ENCODE data around the gene TMCC3. TPM values are rescaled to one million over a fixed set of nuclear protein-coding genes. Genes with fewer than 3 reads are reported as not detected.

The TMCC3 gene
- polyA plus RNA-seq, 1 donor from 2014 or later: 1.9 TPM

DNA sequence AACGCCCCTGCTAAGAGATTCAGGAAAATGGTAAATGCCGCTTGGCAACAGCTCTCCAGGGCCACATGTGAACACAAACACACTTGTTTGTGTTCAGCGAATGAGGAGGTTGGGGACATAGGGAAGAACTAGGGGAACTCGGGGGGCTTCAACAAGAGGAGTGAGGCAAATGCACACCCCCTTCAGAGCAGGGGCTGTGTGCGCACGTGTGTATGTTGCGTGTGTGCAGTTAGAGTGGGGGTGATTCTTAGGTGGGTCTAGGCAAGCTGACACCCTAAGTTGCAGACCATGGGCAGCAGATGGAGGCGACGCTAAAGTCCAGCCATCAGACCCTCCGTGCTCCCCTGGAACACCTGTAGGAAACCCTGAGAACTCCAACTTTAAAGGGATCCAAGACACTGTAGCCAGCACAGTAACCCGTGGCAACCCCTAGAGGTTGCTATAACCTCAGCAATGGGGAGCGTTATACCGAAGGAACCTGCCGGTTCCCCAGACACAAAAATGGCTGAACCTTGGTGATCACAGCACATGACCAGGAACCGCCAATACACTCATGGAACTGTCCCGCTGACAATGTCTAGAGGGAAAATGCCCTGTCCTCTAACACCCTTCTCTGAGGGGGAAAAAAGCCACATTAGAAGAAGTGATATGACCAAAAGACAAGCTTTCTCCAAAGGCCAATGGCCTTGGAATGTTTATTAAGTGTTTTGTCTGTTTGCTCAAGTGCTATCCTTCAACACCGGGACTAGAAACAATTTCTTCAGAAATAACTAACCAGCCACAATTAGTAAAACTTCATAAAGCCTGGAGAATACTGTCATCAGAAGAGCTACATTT, 104.2 kb downstream of the TMCC3 start:
- Histone ChIP-seq H3K27ac (ENCODE audit: low read length) (no peak overlapping the region), H4K20me1 (ENCODE audit: insufficient read depth) (no peaks in the 10 kb centered on the region), H3K27me3 (ENCODE audit: insufficient read depth, low read depth, low read length) (no peaks in the 10 kb centered on the region), H3K9me2 (ENCODE audit: insufficient read depth, low read length) (no peaks in the 10 kb centered on the region), H3F3A (ENCODE audit: insufficient read depth, low read length, poor library complexity, severe bottlenecking) (no peaks in the 10 kb centered on the region), H3K9ac (ENCODE audit: low read length) (no peak overlapping the region), H3K4me2 (ENCODE audit: low read length) (no peak overlapping the region), H3K79me2 (replicated peaks; ENCODE audit: insufficient read depth, low read length) (no peaks in the 10 kb centered on the region), H3K36me3 (ENCODE audit: insufficient read depth, low read length) (no peaks in the 10 kb centered on the region), H3K4me3 (ENCODE audit: low read length) (no peak overlapping the region), H2AFZ (ENCODE audit: low read depth, low read length) (no peak overlapping the region), H3K9me3 (ENCODE audit: low read length) (no peaks in the 10 kb centered on the region)
- no peak for TF ChIP-seq EP300 (conservative IDR thresholded peaks at IDR 0.05; ENCODE audit: poor library complexity, severe bottlenecking)
- TF ChIP-seq, protein P1, sequence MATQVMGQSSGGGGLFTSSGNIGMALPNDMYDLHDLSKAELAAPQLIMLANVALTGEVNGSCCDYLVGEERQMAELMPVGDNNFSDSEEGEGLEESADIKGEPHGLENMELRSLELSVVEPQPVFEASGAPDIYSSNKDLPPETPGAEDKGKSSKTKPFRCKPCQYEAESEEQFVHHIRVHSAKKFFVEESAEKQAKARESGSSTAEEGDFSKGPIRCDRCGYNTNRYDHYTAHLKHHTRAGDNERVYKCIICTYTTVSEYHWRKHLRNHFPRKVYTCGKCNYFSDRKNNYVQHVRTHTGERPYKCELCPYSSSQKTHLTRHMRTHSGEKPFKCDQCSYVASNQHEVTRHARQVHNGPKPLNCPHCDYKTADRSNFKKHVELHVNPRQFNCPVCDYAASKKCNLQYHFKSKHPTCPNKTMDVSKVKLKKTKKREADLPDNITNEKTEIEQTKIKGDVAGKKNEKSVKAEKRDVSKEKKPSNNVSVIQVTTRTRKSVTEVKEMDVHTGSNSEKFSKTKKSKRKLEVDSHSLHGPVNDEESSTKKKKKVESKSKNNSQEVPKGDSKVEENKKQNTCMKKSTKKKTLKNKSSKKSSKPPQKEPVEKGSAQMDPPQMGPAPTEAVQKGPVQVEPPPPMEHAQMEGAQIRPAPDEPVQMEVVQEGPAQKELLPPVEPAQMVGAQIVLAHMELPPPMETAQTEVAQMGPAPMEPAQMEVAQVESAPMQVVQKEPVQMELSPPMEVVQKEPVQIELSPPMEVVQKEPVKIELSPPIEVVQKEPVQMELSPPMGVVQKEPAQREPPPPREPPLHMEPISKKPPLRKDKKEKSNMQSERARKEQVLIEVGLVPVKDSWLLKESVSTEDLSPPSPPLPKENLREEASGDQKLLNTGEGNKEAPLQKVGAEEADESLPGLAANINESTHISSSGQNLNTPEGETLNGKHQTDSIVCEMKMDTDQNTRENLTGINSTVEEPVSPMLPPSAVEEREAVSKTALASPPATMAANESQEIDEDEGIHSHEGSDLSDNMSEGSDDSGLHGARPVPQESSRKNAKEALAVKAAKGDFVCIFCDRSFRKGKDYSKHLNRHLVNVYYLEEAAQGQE (IDR thresholded peaks at IDR 0.05; ENCODE audit: borderline replicate concordance): no peak
- TF ChIP-seq SMC3 (conservative IDR thresholded peaks at IDR 0.05; ENCODE audit: poor library complexity): peak; percentile 92
- TF ChIP-seq, protein P2, sequence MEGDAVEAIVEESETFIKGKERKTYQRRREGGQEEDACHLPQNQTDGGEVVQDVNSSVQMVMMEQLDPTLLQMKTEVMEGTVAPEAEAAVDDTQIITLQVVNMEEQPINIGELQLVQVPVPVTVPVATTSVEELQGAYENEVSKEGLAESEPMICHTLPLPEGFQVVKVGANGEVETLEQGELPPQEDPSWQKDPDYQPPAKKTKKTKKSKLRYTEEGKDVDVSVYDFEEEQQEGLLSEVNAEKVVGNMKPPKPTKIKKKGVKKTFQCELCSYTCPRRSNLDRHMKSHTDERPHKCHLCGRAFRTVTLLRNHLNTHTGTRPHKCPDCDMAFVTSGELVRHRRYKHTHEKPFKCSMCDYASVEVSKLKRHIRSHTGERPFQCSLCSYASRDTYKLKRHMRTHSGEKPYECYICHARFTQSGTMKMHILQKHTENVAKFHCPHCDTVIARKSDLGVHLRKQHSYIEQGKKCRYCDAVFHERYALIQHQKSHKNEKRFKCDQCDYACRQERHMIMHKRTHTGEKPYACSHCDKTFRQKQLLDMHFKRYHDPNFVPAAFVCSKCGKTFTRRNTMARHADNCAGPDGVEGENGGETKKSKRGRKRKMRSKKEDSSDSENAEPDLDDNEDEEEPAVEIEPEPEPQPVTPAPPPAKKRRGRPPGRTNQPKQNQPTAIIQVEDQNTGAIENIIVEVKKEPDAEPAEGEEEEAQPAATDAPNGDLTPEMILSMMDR (IDR thresholded peaks at IDR 0.05; ENCODE audit: poor library complexity, severe bottlenecking): peak; percentile 86
- no peak for TF ChIP-seq POLR2AphosphoS5 (IDR thresholded peaks at IDR 0.05)
- no peak for TF ChIP-seq EZH2 (IDR thresholded peaks at IDR 0.05; ENCODE audit: borderline replicate concordance, insufficient read depth, low read length, poor library complexity, severe bottlenecking)
- peak; percentile 95 for TF ChIP-seq RAD21 (conservative IDR thresholded peaks at IDR 0.05)
- no peak for TF ChIP-seq MXI1 (conservative IDR thresholded peaks at IDR 0.05; ENCODE audit: poor library complexity, severe bottlenecking)
- TF ChIP-seq TAF1 (IDR thresholded peaks at IDR 0.05; ENCODE audit: low read depth): no peak

DNA sequence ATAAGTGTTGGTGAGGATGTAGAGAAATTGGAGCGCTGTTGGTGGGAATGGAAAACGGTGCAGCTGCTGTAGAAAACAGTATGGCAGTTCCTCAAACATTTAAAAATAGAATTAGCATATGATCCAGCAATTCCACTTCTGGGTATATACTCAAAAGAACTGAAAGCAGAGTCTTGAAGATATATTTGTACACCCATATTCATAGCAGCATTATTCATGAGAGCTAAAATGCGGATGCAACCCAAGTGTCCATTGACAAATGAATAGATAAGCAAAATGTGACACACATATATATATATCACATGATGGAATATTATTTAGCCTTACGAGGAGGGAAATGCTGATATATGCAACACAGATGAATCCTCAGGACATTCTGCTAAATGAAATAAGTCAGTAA, 106.0 kb downstream of the TMCC3 start:
- Histone ChIP-seq H2AFZ (ENCODE audit: low read depth, low read length) (no peak overlapping the region), H3K9me3 (ENCODE audit: low read length) (no peaks in the 10 kb centered on the region), H3K4me3 (ENCODE audit: low read length) (no peak overlapping the region), H3K27ac (ENCODE audit: low read length) (no peak overlapping the region), H3K36me3 (ENCODE audit: insufficient read depth, low read length) (no peaks in the 10 kb centered on the region), H4K20me1 (ENCODE audit: insufficient read depth) (no peaks in the 10 kb centered on the region), H3K9me2 (ENCODE audit: insufficient read depth, low read length) (no peaks in the 10 kb centered on the region), H3K79me2 (replicated peaks; ENCODE audit: insufficient read depth, low read length) (no peaks in the 10 kb centered on the region), H3K4me2 (ENCODE audit: low read length) (no peak overlapping the region), H3K9ac (ENCODE audit: low read length) (no peak overlapping the region), H3F3A (ENCODE audit: insufficient read depth, low read length, poor library complexity, severe bottlenecking) (no peaks in the 10 kb centered on the region), H3K27me3 (ENCODE audit: insufficient read depth, low read depth, low read length) (no peaks in the 10 kb centered on the region)
- TF ChIP-seq EZH2 (IDR thresholded peaks at IDR 0.05; ENCODE audit: borderline replicate concordance, insufficient read depth, low read length, poor library complexity, severe bottlenecking) (no peak), MXI1 (conservative IDR thresholded peaks at IDR 0.05; ENCODE audit: poor library complexity, severe bottlenecking) (no peak), EP300 (conservative IDR thresholded peaks at IDR 0.05; ENCODE audit: poor library complexity, severe bottlenecking) (no peak), TAF1 (IDR thresholded peaks at IDR 0.05; ENCODE audit: low read depth) (no peak), RAD21 (conservative IDR thresholded peaks at IDR 0.05) (no peak), POLR2AphosphoS5 (IDR thresholded peaks at IDR 0.05) (no peak), SMC3 (conservative IDR thresholded peaks at IDR 0.05; ENCODE audit: poor library complexity) (no peak)
- TF ChIP-seq, protein P2 (IDR thresholded peaks at IDR 0.05; ENCODE audit: poor library complexity, severe bottlenecking): no peak
- TF ChIP-seq, protein P1 (IDR thresholded peaks at IDR 0.05; ENCODE audit: borderline replicate concordance): no peak

All from neural cell (in vitro differentiated cells).